NCI-H1417 treated with DMSO at 0.1 percent for 48 hours (cell line): ENCODE data around the gene SNAP47.
A peak's percentile ranks its signal among the peaks of the same experiment; 100 is the strongest.
"Not testable (repeated sequence)": the region's sequence is repeated elsewhere in the genome, so short reads cannot be mapped to it uniquely, and the experiment has no call there.

ENCODE experiments used
- DNase-seq: peaks from one replicate; lab custom pipeline; 2025; lab: John Stamatoyannopoulos, UW

The SNAP47 gene, protein sequence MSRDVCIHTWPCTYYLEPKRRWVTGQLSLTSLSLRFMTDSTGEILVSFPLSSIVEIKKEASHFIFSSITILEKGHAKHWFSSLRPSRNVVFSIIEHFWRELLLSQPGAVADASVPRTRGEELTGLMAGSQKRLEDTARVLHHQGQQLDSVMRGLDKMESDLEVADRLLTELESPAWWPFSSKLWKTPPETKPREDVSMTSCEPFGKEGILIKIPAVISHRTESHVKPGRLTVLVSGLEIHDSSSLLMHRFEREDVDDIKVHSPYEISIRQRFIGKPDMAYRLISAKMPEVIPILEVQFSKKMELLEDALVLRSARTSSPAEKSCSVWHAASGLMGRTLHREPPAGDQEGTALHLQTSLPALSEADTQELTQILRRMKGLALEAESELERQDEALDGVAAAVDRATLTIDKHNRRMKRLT

DNA sequence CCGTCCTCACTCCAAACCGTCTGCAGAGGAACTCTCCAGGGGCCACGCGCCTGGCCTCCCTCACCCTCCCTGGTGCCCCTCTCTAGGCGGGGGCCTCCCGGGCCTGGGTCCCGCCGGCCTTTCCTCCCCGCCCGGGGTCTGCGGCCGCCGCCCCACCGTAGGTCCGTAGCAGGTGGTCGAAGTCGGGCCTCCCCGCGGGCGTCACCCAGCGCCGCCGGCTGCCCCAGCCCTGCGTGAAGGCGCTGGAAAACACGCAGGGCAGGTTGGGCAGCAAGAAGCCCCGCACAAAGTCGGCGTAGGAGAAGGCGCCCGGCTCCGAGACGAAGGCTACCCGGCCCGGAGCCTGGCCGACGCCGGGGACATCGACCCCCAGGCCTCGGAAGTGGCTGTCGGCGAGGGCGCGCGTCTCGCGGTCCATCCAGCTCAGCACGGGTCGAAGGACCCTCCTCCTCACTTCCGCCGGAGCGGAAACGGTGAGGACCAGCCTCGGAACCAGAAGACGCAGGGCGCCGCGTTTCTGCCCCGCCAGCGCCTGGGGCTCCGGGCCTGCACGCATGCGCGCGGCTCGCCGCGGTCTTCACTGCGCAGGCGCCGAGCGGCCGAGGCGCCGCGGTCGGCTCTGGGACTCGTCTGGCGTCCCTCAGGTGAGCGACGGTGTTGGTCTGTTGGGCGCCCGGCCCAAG lies at the start of gene SNAP47, which contains the start of gene JMJD4:
SNAP47 (plus strand) TSS at position 580 of the 683 bp plus-strand sequence. CDS start 12,302 bp downstream, outside the sequence.
JMJD4 (minus strand) TSS at position 447 of the 683 bp plus-strand sequence; CDS start at position 418, 29 bp downstream.
- peak; percentile 55 for DNase-seq

DNA sequence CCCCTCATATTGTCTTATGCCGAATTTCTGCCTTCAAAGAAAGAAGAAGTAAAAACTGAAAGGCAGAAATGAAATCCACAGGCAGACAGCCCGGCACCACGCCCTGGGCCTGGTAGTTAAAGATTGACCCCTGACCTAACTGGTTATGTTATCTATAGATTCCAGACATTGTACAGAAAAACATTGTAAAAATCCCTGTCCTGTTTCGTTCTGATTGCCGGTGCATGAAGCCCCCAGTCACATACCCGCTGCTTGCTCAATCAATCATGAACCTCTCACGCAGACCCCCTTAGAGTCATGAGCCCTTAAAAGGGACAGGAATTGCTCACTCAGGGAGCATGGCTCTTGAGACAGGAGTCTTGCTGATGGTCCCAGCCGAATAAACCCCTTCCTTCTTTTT lies 49.4 kb upstream of the SNAP47 start:
- DNase-seq = no peak

DNA sequence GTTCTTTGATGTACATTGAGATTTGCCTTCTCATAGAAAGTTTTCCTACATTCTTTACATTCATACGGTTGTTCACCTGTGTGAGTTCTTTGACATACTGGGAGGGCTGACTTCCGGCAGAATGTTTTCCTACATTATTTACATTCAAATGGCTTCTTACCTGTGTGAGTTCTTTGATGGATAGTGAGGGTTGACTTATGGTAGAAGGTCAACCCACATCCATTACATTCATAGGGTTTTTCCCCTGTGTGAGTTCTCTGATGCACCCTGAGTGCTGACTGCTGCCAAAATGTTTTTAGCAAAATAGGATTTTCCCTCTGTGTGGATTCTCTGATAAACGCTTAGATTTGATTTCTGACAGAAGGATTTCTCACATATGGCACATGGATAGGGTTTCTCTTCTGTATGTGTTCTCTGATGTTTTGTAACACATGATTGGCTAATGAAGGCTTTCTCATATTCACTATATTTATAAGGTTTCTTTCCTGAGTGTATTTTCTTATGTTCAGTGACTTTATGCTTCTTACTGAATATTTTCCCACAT lies 37.8 kb upstream of the SNAP47 start:
- DNase-seq = no peak

DNA sequence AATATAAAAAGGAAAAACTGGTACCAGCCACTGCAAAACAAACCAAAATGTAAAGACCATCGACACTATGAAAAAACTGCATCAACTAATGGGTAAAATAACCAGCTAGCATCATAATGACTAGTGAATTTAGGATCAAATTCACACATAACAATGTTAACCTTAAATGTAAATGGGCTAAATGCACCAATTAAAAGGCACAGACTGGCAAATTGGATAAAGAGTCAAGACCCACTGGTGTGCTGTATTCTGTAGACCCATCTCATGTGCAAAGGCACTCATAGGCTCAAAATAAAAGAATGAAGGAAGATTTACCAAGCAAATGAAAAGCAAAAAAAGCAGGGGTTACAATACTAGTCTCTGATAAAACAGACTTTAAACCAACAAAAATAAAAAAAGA lies 33.6 kb upstream of the SNAP47 start:
- DNase-seq = not testable (repeated sequence)

DNA sequence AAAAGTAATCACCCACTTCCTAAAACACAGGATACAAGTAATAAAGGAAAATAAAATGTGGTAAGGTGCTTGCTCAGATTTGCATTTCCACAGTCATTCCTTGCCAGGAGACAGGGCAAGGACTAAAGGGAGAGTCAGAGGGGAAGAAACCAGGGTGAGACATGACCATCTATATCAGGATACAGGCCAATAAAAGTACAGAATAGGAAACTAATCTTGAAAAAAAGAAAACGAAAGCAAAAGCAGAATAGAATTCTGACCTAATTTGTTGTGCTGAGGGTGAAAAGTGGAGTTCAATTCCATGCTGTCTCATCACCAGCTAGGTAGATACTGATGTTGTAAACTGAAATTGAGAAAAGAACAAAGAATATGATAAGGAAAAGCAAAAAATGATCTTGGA lies 27.4 kb upstream of the SNAP47 start:
- no peak for DNase-seq

DNA sequence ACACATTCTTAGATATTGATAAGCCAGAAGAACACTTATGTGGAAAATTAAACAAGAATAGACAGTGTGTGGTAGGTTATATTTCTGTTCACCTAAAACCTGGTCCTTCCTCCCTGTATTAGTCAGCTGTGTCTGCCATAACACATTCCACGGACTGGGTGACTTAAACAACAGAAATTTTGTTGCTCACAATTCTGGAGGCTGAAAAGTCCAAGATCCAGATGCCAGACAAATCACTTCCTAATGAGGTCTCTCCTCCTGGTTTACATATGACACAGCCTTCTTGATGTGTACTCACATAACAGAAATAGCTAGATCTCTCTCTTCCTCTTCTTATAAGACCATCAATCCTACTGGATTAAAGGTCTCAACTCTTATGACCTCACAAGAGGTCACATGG lies 25.8 kb upstream of the SNAP47 start:
- DNase-seq = no peak

DNA sequence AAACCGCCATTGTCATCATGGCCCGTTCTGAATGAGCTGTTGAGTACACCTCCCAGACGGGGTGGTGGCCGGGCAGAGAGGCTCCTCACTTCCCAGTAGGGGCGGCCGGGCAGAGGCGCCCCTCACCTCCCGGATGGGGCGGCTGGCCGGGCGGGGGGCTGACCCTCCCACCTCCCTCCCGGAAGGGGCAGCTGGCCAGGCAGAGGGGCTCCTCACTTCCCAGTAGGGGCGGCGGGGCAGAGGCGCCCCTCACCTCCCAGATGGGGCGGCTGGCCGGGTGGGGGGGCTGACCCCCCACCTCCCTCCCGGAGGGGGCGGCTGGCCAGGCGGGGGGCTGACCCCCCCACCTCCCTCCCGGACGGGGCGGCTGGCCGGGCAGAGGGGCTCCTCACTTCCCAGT lies 24.8 kb upstream of the SNAP47 start:
- DNase-seq = not testable (repeated sequence)

DNA sequence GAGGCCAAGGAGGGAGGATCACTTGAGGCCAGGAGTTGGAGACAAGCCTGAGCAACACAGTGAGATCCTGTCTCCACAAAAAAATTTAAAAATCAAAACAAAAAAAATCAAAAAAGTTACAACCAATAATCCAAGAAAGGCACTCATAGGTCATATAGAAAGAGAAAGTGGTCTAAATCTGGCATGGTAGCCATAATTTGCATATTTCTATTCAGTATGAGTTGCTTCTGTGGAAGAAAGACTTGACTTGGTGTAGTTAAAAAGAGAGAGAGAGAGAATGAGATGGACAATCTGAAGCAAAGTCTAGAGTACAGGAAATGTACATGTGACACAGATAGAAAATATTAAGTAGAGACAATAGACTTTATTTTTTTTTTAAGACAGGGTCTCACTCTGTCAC lies 22.6 kb upstream of the SNAP47 start:
- DNase-seq = no peak

DNA sequence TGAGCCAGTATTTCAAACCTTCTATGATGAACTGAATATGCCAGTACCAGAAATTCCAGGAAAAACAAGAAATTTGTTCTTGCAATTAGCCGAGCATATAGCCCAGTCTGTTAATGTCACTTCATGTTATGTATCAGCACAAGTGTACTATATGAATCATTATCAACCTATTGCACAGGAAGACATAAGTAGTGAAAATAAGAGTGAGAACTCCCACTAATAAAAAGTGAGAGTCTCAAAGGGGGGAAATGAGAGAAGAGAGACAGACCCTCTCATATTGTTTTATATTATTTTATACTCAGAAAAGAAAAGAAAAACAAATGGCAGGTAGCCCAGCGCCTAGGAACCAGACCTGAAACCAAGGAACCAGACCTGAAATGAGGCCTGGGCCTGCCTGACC lies 16.3 kb upstream of the SNAP47 start:
- no peak for DNase-seq

DNA sequence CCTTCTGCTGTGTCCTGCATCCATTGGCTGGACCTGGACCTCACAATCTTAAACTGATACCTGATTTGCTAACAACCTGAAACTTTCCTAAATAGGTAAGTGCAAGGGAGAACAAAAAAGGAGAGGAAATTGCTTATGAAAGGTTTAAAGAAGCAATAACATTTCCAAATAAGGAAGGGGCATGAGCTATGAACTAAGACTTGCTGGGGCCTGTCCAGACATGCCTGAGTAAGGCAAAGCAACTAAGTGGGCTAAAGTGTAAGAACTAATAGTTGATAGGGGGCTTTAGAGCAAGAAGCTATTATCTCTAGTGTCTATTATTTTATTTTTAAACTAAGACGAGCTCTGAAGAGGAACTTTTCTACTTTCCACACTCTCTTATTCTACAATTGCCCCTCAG lies 11.8 kb upstream of the SNAP47 start:
- no peak for DNase-seq

DNA sequence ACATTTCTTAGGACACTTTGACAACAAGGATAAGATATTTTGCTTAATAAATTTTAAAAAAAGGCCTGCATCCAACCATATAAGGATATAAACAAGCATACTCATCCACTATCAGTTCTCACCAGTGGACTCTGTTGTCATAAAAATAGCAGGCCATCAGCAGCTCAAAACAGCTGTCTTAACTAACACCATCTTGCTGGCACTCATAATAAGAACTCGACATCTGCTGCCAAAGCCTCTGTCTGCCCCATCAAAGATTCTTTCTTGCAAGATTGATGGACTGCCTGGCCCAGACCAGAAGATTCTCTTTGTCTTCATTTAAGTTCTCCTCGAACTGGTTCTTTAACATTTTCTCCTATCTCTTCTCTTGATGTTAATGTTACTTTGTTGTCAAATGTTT lies 10.2 kb upstream of the SNAP47 start:
- no peak for DNase-seq

DNA sequence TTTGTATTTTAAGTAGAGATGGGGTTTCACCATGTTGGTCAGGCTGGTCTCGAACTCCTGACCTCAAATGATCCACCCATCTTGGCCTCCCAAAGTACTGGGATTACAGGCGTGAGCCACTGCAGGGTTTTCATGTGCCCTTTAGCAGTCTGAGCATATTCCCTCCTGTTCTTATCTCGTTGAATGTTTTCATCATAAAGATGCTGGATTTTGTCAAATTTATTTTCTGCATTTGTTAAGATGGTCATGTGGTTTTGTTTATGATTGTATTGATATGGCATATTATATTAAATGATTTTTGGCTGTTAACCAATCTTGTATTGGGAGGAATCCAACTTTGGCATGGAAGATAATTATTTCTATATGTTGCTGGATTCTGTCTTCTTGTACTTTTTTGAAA lies 8.9 kb upstream of the SNAP47 start:
- DNase-seq = no peak

DNA sequence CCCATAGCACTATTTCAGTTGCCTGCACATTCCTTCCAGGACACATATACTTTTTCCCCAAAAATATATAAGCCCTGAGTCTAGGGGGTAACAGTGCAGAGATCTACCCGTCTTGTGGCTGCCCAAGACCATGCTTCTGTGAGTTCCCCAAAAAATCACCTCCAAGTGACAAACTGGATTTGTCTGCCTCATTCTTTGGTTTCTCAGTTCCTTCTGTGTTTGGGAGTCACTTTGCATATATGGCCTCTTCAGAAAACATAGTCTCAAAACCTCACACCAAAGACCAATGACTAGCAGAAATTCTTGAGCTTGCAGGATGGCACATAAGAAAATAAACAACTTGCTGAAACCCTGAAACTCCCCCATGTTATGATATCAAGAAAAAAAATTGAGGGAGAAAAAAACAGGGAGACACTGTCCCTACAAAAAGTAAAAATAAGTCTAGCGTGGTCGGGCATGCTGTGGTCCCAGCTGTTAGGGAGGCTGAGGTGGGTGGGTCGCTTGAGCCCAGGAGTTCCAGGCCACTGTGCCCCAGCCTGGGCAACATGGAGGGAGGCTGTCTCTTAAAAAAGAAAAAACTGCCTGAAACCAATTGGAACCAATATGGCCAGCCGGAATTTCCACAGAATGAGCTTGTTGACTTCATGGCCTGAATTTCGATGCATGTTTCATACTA lies 8.2 kb upstream of the SNAP47 start:
- DNase-seq = no peak

DNA sequence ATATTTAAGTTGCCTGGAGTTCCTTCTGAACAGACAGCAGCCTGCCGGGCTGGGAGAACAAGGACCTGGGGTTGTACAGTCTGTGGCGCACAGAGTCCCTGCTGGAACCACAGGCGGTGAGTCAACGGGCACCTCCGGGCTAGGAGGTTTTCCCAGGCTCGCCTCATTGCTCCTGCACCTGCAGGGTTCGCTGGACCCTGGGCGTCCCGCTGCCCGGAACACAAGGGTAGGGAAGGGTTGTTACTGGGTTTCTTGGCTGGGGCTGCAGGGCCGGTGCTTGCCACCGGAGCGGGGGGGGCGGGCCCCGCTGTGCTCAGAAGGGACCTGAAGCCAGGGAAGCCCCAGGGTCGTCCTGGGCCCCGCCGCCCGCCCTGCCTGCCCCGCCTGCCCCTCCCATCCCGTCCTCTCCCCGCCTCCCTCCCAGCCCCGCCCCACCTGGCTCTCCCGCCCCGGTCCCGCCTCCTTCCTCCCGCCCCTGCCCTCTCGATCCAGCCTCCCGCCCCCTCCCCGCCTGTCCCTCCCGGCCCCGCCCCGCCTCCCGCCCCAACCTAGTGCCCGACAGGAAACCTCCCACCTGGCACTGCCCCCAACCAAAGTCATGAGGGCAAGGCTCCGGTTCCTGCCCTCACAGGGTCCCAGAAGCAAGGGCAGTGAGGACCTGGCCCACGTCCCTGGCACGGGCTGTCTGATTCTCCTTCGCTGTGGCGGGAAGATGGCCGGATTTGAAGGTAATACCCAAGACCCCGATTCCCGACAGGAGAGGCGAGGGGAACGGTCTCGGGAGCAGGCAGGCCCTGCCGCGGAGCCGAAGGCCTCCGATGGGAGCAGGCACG lies 7.0 kb upstream of the SNAP47 start:
- peak; percentile 4 for DNase-seq

DNA sequence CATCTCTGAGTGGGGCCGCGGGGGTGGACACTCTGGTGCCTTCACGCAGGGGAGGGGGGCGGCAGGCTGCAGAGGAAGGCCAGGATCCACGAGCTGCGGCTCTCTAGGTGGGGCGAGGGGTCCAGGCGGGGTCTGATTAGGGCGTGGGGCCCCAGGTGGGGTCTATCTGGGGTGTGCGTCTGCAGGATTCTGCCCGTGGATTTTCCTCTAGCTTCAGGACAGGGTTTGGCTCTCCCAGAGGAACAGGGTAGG lies 6.4 kb upstream of the SNAP47 start:
- DNase-seq = no peak

DNA sequence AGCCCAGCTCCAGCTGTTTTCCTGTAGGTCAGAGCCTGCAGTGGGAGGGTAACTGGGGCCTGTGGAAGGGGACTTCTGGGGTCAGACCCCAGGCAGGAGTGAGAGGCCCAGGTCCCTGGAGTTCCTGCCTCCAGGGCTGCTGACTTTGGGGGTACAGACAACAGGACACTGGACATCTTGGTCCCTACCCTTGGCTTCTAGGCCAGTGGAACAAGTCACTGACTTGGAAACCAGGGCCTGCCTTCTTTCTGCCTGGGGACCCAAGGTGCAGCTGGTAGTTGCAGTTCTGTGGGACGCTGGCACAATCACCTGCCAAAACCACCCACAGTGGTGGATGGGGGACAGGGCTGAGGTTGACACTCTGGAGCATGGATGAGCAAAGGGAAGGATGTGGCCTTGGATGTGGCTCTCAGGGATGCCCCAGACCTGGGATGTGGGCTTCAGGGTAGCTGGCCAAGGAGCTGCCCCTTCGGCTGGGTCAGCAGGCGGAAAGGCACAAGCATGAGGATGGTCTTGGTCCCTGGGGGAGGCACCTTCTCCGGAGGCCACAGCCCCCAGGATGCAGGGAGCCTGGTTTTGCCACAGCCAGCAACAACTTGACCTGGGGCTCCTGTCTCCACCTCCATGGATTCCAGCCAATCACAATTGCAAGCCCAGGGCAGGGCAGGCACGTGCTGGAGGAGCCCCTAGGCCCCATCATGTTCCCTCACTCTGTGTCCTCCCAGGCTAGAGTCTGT lies 5.9 kb upstream of the SNAP47 start:
- DNase-seq = no peak

DNA sequence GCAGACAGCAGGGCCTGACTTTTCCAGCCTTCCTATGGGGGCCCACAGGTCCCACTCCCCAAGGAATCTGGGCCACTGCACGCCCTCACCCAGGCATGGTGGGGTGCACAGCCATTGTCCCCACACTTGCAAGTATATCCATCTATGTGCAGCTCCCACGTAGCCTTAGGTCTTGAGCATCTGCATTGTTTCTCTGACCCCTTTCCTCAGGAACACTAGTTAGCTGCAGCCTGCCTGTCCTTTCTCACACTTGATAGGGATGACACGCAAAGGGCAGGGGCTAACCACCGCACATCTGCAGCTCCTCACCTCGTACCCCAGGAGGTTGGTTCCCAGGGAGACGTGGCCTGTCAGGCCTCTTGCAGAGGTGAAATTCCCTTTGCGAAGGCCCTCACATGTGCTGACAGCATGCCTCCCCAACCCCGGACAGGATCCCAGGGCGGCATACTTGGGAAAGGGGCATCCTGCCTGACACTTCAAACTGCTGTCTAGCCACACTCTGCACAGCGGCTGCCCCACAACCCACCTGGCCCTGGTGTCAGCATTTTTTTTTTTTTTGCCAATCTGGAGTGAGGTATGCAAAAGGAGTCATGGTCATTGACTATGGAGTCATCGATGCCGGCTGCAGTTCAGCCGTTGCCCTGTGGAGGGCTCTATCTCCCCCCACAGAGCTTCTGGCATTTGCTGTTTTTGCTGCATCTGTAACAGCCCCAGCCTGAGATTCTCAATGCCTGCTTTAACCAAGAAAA lies 5.2 kb upstream of the SNAP47 start:
- DNase-seq = no peak

DNA sequence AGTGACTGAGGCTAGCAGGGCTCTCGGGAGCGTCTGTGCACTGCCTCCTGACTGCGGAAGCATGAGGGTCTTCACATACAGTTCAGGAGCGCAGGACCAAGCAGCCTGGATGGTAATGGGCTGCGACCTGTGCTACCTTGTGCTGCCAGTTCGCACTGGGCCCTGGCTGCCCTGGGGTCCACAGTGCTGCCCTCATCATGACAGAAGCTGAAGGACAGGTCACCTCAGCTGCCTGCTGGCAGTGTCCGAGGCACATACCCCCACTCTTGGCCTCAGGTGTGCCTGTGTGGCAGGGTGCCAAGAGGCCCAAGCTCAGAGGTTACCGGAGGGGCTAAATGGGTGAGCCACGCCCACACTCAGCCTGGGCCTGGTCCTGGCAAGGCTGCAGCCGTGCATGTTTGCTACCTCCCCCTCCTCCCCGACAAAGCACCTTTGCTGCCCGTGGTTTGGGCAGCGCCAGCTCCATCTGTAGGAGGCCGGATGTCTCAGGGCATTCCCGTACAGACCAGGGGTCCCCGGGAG lies 4.5 kb upstream of the SNAP47 start:
- DNase-seq = no peak

DNA sequence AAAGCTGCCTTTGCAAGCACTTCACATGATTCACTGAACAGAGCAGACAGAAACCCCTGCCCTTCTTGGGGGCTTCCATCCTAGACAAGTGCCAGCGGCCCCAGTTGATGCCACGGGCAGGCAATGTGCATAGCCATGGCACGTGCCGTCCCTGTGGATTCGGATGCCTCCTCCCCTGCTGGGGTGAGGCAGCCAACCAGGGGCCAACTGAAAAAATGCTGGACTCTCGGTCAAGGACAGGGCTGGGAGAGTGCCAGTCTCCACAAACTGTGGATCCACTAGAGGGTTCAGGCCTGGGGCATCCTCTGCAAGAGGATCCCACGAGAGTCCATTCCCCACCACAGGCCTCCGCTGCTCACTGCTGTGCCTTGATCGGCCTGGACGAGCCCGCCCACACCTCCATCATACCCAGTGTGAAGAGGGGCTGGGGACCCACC lies 4.0 kb upstream of the SNAP47 start:
- DNase-seq = no peak
